Left cardiac atrium (tissue), 4 donors: ENCODE data around the gene ASPG. TPM values are rescaled to one million over a fixed set of nuclear protein-coding genes. Genes with fewer than 3 reads are reported as not detected.

Experiments
- ATAC-seq, 2 donors: fragments of 200-7000 bp; cut with Tn5 transposase; one replicate each; pipeline ENCODE4 v1.9.1; 2020; ENCODE audit warnings: mild to moderate bottlenecking in 2 of 2, moderate library complexity in 2 of 2
- DNase-seq: peaks from one replicate; pipeline ENCODE4 v3.0.0-alpha.2; 2020
- intact Hi-C, 2 donors: fragments of 100-400 bp; cut with DNase I; formaldehyde crosslinking; loops; one replicate each; pipeline versions ENCODE4 v1.14.1 to v1.15.1; 2022 to 2023
- total RNA-seq, 2 donors: library from RNA; stranded (reverse); fragmentation: NEBNext Ultra II Directional; extraction: Animal tissue kit (Norgen Biotek cat#: 25700); gene quantifications; one replicate each; pipeline ENCODE4 v1.2.1, GENCODE V29; 2021
- donor health status: DM: no; HTN: yes; CAD: no.
- donor health status: DM: no; HTN: yes; CAD: no; lungs with severe emphysema.
- donor health status: DM: yes; HTN: yes; CAD: no.
- donor health status: Dilated cardiomyopathy.

Gene ASPG
- total RNA-seq, 2 donors from 2014 or later, result 92.0 to 168 TPM

GRCh38 chr14:104139460-104140212 is 54.1 kb downstream of the ASPG start:
- ATAC-seq (no peak), DNase-seq (peak; percentile 19)
- intact Hi-C loops, result loop anchor here in 1 of 2 donors (5.0 to 10.0 kb wide), 2 partner anchors 235 to 423 kb away; no protein-coding TSS in a partner anchor

- intact Hi-C loops, result loop anchor here in 1 of 2 donors (10.0 kb wide), 1 partner anchor 235 kb away; no protein-coding TSS in a partner anchor
- DNase-seq (peak; percentile 40), ATAC-seq (no peak)
These were observed 54.6 kb downstream of the ASPG start for GRCh38 chr14:104140213-104140462.

- intact Hi-C loops, result loop anchor here in 1 of 2 donors (10.0 kb wide), 1 partner anchor 234 kb away; no protein-coding TSS in a partner anchor
- no peak for ATAC-seq
- DNase-seq, result peak; percentile 10
These were observed 55.2 kb downstream of the ASPG start for GRCh38 chr14:104140463-104141331.

- intact Hi-C loops, result loop anchor here in 1 of 2 donors (10.0 kb wide), 1 partner anchor 233 kb away; no protein-coding TSS in a partner anchor
- ATAC-seq (no peak), DNase-seq (peak; percentile 13)
These were observed 56.2 kb downstream of the ASPG start for GRCh38 chr14:104141621-104142091.

GRCh38 chr14:104142136-104142945 is 56.8 kb downstream of the ASPG start:
- DNase-seq, result peak; percentile 18
- ATAC-seq, result no peak
- intact Hi-C loops, result loop anchor here in 1 of 2 donors (10.0 kb wide), 1 partner anchor 232 kb away; no protein-coding TSS in a partner anchor

GRCh38 chr14:104142946-104143470 is 57.5 kb downstream of the ASPG start:
- ATAC-seq (no peak), DNase-seq (peak; percentile 16)
- intact Hi-C loops, result loop anchor here in 1 of 2 donors (10.0 kb wide), 1 partner anchor 232 kb away; no protein-coding TSS in a partner anchor

- intact Hi-C loops, result loop anchor here in 1 of 2 donors (10.0 kb wide), 1 partner anchor 231 kb away; no protein-coding TSS in a partner anchor
- DNase-seq (peak; percentile 22), ATAC-seq (no peak)
These were observed 58.3 kb downstream of the ASPG start for GRCh38 chr14:104143521-104144452.

GRCh38 chr14:104144453-104144790 is 58.9 kb downstream of the ASPG start:
- no peak for DNase-seq
- intact Hi-C loops, result loop anchor here in 1 of 2 donors (10.0 kb wide), 1 partner anchor 230 kb away; no protein-coding TSS in a partner anchor
- no peak for ATAC-seq

- intact Hi-C loops, result loop anchor here in 1 of 2 donors (10.0 kb wide), 1 partner anchor 230 kb away; no protein-coding TSS in a partner anchor
- no peak for ATAC-seq
- peak; percentile 24 for DNase-seq
These were observed 59.7 kb downstream of the ASPG start for GRCh38 chr14:104144911-104145825.

- DNase-seq (peak; percentile 17), ATAC-seq (no peak)
- intact Hi-C loops, result loop anchor here in 1 of 2 donors (10.0 kb wide), 1 partner anchor 229 kb away; no protein-coding TSS in a partner anchor
These were observed 60.5 kb downstream of the ASPG start for GRCh38 chr14:104145826-104146601.

GRCh38 chr14:104146651-104147345 is 61.3 kb downstream of the ASPG start:
- peak; percentile 14 for DNase-seq
- ATAC-seq, result no peak
- intact Hi-C loops, result loop anchor here in 1 of 2 donors (10.0 kb wide), 1 partner anchor 228 kb away; no protein-coding TSS in a partner anchor

GRCh38 chr14:104147346-104148125 is 62.0 kb downstream of the ASPG start:
- ATAC-seq, result no peak
- intact Hi-C loops, result loop anchor here in 1 of 2 donors (10.0 kb wide), 1 partner anchor 227 kb away; no protein-coding TSS in a partner anchor
- peak; percentile 21 for DNase-seq

GRCh38 chr14:104148433-104149277 is 63.2 kb downstream of the ASPG start:
- intact Hi-C loops, result loop anchor here in 1 of 2 donors (10.0 kb wide), 1 partner anchor 226 kb away; no protein-coding TSS in a partner anchor
- DNase-seq, result peak; percentile 25
- ATAC-seq, result no peak
